Measurements from ENCODE around the gene NODAL.

Gene NODAL

DNA sequence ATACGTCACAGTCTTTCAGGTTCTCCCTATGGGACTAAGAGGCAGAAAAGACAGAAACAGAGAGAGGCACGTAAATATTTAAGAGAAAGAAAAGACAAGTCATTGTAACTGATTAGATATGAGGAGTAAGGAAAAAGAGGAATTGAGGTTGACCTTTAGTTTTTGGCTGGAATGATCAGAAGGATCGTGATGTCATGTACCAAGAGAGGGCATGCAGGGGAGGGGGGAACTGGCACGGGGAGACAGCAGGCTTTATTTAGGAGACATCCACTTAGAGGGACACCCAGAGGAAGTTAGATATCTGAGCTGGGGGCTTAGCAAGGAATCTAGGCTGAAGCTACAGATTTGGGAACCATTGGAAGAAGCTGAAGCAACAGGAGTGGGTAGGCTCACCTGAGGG, 49.8 kb downstream of the NODAL start:
- no peak for DNase-seq (ENCODE audit: low read depth in 2 of 2)
- no peak for TF ChIP-seq CTCF (IDR thresholded peaks at IDR 0.05; ENCODE audit: low read depth, low read length)
- H3K4me3 ChIP-seq (replicated peaks in 1 of 2; ENCODE audit: low read depth in 2 of 2, low read length in 2 of 2), result no peak overlapping the region
